HG02571 (cell line): ENCODE measurements around the gene PRRX2.
"Not testable (repeated sequence)": the region's sequence is repeated elsewhere in the genome, so short reads cannot be mapped to it uniquely, and the experiment has no call there.

ENCODE experiments used
- ATAC-seq: cut with Tn5 transposase; IDR thresholded peaks from one replicate; pipeline ENCODE4 v1.9.1; 2021; ENCODE audit warnings: mild to moderate bottlenecking, moderate library complexity; ENCODE audit not compliant: unreplicated experiment

PRRX2 gene

GRCh38 chr9:129751841-129752801 lies 86.7 kb downstream of the PRRX2 start:
- no peak for ATAC-seq

DNA sequence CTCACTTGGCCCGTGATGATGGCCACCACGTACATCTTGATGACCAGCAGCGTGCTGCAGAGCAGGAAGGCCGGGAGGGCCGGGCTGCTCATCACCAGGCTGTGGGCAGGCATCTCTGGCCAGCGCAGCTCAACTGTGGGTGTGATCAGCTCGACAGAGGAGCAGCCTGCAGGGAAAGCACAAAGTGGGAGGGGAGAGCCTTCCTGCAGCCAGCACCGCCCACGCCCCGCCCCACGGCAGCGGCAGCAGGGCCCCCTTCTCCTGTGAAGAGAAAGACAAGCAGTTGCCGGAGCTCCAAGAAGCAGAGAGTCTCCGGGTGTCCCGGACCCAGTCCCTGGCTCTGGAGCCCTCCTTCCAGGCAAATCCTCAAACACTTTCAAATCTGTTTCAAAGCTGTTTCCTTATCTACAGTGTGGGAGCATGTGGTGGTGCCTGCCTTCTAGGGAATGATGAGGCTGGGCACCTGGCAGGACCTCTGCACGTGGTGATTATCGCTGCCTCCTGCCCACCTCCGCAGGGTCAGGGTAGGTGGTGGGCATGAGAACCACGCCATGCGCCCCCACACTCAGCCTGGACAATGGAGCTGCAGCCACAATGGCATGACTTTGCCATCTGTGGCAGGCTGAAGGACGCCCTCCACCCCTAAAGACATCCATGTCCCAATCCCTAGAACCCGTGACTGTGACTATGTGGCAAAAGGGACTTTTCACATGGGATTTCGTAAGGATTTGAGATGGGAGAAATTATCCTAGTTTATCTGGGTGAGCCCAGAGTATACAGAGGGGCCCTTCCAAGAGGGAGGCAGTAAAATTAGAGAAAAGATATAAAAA lies 87.7 kb downstream of the PRRX2 start, which contains the start of gene PTGES:
PTGES (minus strand) TSS at position 143 of the 830 bp plus-strand sequence; CDS start at position 113, 30 bp downstream.
- ATAC-seq = no peak

- ATAC-seq = no peak
Observed at GRCh38 chr9:129755151-129755550, 89.7 kb downstream of the PRRX2 start.

- no peak for ATAC-seq
Observed at GRCh38 chr9:129756191-129756590, 90.7 kb downstream of the PRRX2 start.

DNA sequence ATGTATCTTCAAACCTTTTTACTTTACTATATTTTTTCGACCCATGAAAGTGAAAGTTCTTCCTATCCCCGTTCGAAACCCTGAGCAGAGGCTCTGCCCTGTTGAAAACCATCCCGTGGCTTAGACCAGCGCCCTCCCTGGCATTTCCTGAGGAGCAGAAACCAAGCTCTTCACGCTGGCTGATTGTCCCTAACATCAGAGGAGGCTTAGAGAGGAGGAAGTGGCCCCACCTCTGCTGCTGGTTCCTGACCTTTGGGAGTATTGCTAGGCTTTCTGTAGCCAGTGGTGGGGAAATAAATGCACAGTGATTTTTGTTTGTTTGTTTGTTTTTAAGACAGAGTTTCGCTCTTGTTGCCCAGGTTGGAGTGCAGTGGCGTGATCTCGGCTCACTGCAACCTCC lies 91.6 kb downstream of the PRRX2 start:
- ATAC-seq = no peak

- no peak for ATAC-seq
Observed at GRCh38 chr9:129759319-129759718, 93.9 kb downstream of the PRRX2 start.

DNA sequence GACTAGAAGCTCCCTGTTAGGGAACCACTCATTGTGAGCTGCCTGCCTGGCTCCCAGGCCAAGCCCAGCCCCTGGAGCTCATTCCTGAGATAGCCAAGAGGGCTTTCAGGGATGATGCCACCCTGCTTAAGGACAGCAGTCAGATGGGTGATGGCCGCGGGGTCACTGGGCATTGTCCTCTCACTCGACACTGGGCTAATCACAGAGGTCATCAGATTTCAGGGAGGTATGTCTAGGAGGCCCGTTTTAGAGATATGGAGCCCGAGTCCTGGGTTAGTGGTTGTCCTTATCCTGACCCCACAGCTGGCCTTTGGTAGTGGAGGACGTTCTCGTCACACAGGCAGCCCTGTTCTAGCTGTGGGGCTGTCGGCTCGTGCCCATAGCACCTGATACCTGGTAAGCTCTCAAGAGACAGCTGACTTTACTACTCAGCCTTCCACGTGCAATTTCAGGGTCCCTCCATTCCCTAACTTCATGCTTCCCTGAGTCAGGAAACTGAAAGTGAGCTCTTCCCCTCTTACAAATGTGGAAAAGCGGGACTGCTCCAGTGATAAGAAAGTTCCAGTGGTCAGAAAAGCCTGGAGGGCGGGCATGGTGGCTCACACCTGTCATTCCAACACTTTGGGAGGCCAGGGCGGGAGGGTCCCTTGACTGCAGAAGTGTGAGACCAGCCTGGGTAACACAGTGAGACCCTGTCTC lies 94.5 kb downstream of the PRRX2 start:
- no peak for ATAC-seq

GRCh38 chr9:129760784-129761183 lies 95.3 kb downstream of the PRRX2 start:
- not testable (repeated sequence) for ATAC-seq

DNA sequence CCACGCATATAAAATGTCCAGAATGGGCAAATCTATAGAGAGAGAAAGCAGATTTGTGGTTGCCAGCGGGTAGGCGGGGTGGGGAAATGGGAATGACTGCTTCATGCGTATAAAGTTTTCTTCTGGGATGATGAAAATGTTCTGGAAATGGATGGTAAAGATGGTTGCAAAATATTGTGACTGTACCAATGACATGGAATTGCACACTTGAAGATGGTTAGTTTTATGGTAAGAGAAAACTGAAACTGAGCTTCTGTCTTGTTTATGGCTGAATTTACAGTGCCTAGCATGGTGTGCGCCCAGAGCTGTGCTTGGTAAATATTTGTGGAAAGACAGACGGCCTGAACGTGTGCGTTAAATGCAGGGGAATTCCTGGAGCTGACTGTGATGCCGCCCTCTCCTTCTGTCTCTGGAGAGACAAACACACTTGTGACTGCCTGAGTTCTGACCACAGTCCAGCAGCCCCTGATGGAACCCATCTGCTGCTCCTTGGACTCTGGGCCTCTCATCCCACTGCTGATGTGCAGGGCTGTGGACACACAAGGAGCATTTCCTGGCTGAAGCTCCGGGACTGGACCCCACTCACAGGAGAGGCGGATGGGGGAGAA lies 96.0 kb downstream of the PRRX2 start:
- no peak for ATAC-seq

DNA sequence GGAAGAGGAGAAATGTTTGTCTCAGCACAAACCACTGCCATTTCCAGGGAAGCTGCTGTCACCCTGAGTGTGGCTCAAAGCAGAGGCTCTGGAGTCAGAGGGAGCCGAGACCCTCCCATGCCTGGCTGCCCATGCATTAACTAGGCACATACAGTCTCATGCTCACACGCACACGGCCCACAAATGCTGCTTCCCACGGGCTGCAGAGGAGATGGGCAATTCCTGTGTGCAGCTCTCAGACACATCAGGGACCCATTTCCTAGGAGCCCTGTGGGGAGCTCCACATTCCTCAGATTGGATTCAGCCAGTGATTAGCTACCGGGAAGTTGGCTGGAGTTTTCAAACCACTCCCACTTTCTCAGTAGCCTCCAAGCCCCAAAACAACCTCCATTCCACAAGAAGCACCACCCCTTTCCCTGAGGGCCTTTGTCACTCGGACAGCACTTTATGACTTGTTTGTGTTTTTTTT lies 96.5 kb downstream of the PRRX2 start:
- no peak for ATAC-seq

DNA sequence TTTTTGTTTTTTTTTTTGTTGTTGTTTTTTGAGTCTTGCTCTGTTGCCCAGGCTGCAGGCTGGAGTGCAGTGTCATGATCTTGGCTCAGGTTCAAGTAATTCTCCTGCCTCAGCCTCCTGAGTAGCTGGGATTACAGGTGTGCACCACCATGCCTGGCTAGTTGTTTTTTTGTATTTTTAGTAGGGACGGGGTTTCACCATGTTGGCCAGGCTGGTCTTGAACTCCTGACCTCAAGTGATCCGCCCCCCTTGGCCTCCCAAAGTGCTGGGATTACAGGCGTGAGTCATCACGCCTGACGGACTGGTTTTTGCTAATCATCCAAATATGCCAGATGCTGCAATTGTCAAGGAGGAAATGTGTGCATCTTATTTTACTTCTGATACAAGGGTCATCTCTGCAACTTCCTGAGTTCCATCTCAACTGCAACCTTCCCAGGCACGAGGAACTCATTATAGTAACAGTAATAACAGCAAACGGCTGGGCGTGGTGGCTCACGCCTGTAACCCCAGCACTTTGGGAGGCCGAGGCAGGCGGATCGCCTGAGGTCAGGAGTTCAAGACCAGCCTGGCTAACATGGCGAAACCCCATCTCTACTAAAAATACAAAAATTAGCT lies 97.0 kb downstream of the PRRX2 start:
- ATAC-seq = not testable (repeated sequence)

GRCh38 chr9:129762985-129763926 lies 97.8 kb downstream of the PRRX2 start:
- ATAC-seq = no peak

DNA sequence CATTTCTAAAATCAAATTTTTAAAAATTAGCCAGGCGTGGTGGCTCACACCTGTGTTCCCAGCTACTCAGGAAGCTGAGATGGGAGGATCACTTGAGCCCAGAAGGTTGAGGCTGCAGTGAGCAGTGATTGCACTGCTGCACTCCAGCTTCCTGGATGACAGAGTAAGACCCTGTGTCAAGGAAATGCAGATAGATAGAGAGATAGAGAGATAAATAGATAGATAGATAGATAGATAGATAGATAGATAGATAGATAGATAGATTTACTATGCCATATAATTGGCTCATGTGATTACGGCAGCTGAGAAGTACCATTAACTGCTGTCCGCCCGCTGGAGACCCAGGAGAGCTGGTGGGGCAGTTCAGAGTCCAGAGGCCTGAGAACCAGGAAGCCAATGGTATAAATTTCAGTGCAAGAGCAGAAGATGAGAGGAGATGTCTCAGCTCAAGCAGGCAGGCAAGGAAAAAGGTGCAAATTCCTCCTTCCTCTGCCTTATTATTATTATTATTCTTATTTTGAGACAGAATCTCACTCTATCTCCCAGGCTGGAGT lies 100.4 kb downstream of the PRRX2 start:
- no peak for ATAC-seq

DNA sequence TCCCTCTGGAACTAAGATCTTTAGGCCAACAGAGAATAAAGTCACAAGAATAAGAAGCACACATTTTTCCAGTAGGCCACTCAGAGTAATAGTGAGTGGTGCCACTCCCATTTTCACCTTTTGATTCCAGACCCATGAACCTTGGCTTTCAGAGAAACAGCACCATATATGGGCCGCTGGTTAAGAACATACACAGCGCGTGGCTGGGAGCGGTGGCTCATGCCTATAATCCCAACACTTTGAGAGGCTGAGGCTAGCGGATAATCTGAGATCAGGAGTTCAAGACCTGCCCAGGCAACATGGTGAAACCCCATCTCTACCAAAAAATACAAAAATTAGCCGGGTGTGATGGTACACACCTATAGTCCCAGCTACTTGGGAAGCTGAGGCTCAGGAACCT lies 103.0 kb downstream of the PRRX2 start:
- ATAC-seq = no peak

- no peak for ATAC-seq
Observed at GRCh38 chr9:129769669-129770068, 104.2 kb downstream of the PRRX2 start.

- no peak for ATAC-seq
Observed at GRCh38 chr9:129770741-129771140, 105.3 kb downstream of the PRRX2 start.
